ENCODE measurements around the gene ZDBF2. TPM values are rescaled to one million over a fixed set of nuclear protein-coding genes. Genes with fewer than 3 reads are reported as not detected.

Gene ZDBF2
- total RNA-seq, 4 donors from 2014 or later, result 10.6 to 14.0 (median 12.1) TPM

DNA sequence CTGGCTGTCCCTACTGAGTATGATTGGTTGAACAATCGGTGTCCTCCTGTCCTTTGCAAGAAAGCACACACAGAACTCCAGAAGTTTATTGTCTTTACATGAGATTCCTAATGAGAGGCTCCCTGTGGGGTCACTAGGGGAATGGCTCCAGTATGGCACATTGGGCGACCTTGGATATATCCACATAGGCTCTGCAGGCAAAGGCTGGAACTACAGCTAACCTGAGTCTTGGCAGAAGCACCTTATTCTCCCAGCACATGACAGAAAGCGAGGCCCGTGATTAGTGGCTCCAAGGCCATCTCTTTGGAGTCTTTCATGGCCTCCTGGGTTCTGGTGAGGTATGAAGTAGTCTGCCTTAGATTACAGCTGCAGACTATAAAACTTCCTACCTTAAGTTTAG is 49.0 kb downstream of the ZDBF2 start:
- no peaks in the 10 kb centered on the region for H3K36me3 ChIP-seq
- WGBS, result 97% methylated on average over 3 of the region's 4 CpGs
- H3K27me3 ChIP-seq, result no peaks in the 10 kb centered on the region
- intact Hi-C loops (cut with DNase I), result no loop called here
- DNase-seq (ENCODE audit: extremely low spot score), result no peak
- H3K27ac ChIP-seq (replicated peaks in 1 of 4), result no peak overlapping the region
- no peak overlapping the region for H3K4me3 ChIP-seq
- H3K4me1 ChIP-seq, result no peaks in the 10 kb centered on the region
- TF ChIP-seq EP300 (IDR thresholded peaks at IDR 0.05) (no peak), POLR2A (IDR thresholded peaks at IDR 0.05; ENCODE audit: low read depth) (no peak), POLR2AphosphoS5 (IDR thresholded peaks at IDR 0.05) (no peak)
- TF ChIP-seq, protein P1, sequence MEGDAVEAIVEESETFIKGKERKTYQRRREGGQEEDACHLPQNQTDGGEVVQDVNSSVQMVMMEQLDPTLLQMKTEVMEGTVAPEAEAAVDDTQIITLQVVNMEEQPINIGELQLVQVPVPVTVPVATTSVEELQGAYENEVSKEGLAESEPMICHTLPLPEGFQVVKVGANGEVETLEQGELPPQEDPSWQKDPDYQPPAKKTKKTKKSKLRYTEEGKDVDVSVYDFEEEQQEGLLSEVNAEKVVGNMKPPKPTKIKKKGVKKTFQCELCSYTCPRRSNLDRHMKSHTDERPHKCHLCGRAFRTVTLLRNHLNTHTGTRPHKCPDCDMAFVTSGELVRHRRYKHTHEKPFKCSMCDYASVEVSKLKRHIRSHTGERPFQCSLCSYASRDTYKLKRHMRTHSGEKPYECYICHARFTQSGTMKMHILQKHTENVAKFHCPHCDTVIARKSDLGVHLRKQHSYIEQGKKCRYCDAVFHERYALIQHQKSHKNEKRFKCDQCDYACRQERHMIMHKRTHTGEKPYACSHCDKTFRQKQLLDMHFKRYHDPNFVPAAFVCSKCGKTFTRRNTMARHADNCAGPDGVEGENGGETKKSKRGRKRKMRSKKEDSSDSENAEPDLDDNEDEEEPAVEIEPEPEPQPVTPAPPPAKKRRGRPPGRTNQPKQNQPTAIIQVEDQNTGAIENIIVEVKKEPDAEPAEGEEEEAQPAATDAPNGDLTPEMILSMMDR (IDR thresholded peaks at IDR 0.05), result no peak
- peaks cover 0 to 13% (median 9%) of the 10 kb centered on the region in 4 donors for H3K9me3 ChIP-seq

DNA sequence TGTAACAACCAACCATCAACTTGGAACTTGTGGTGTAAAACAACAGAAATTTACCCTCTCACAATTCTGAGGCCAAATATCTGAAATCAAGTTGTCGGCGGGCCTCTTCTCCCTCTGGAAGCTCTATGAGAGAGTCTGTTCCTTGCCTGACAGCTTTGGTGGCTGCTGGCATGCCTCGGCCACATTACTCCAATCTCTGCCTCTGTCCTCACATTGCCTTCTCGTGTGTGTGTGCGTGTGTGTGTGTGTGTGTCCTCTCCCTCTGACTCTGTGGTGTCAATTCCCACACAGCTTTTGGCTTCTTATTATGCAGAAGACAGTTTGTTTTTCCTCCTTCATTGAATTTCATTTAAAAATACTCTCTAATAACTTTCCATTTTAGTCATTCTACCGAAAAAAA is 50.4 kb downstream of the ZDBF2 start:
- 89% methylated on average over 6 of the region's 6 CpGs for WGBS
- H3K4me3 ChIP-seq, result no peak overlapping the region
- intact Hi-C loops (cut with DNase I), result no loop called here
- no peaks in the 10 kb centered on the region for H3K27me3 ChIP-seq
- no peaks in the 10 kb centered on the region for H3K4me1 ChIP-seq
- H3K9me3 ChIP-seq, result no peaks in the 10 kb centered on the region
- no peak for DNase-seq (ENCODE audit: extremely low spot score)
- H3K36me3 ChIP-seq, result no peaks in the 10 kb centered on the region
- TF ChIP-seq, protein P1 (IDR thresholded peaks at IDR 0.05), result no peak
- TF ChIP-seq POLR2A (IDR thresholded peaks at IDR 0.05; ENCODE audit: low read depth), result no peak
- no peak overlapping the region for H3K27ac ChIP-seq (replicated peaks in 1 of 4)

DNA sequence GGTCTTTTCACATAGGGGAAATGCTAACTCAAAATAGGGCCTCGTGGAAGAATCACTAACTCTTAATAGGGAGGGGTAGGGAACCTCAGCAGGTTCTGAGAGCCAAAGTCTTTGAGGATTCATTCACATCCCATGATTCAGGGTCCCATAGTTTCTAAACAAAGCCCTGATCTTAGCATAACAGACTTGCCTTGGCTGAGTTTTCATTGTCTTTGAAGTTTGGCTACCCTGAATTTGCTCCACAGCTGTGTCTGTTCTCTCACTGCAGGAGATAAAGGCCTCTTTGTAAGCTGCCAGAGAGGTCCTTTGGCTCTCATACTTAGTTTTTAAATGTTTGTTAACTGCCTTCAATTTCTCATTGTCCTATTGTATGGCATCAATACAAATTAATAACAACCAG is 54.5 kb downstream of the ZDBF2 start:
- Histone ChIP-seq H3K4me3 (no peak overlapping the region), H3K9me3 (no peaks in the 10 kb centered on the region), H3K27ac (replicated peaks in 1 of 4) (no peak overlapping the region), H3K27me3 (no peaks in the 10 kb centered on the region), H3K36me3 (no peaks in the 10 kb centered on the region), H3K4me1 (no peaks in the 10 kb centered on the region)
- DNase-seq (ENCODE audit: extremely low spot score), result no peak
- intact Hi-C loops (cut with DNase I), result no loop called here
- 33% methylated on average over 1 of the region's 1 CpG for WGBS
- TF ChIP-seq POLR2A (IDR thresholded peaks at IDR 0.05; ENCODE audit: low read depth), result no peak
- TF ChIP-seq POLR2AphosphoS5 (IDR thresholded peaks at IDR 0.05), result no peak
- TF ChIP-seq EP300 (IDR thresholded peaks at IDR 0.05), result no peak
- TF ChIP-seq, protein P1 (IDR thresholded peaks at IDR 0.05), result no peak

DNA sequence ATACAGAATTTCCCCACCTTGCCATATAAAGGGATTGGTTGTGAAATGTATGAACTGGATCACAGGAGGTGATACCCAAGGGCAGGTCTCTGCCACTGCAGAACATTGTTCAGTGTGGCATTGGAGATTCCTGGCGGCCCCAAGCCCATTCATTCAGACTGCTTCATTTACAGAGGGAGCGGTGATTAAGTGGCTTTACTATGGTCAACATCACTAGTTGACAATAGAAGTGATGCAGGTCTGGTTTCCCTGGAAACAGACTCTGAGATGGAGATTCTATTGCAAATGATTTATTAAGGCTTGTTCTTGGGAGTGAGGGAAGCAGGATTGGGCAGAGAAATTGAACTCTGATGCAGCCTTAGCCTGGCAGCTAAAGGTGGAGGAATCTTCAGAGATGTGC is 62.4 kb downstream of the ZDBF2 start:
- Histone ChIP-seq H3K4me1 (no peaks in the 10 kb centered on the region), H3K27me3 (no peaks in the 10 kb centered on the region), H3K9me3 (no peaks in the 10 kb centered on the region), H3K27ac (replicated peaks in 1 of 4) (no peak overlapping the region), H3K4me3 (no peak overlapping the region), H3K36me3 (no peaks in the 10 kb centered on the region)
- no peak for DNase-seq (ENCODE audit: extremely low spot score)
- TF ChIP-seq EP300 (IDR thresholded peaks at IDR 0.05) (no peak), POLR2A (IDR thresholded peaks at IDR 0.05; ENCODE audit: low read depth) (no peak), POLR2AphosphoS5 (IDR thresholded peaks at IDR 0.05) (no peak)
- TF ChIP-seq, protein P1 (IDR thresholded peaks at IDR 0.05), result no peak
- intact Hi-C loops (cut with DNase I), result no loop called here
- WGBS, result 82% methylated on average over 2 of the region's 2 CpGs

DNA sequence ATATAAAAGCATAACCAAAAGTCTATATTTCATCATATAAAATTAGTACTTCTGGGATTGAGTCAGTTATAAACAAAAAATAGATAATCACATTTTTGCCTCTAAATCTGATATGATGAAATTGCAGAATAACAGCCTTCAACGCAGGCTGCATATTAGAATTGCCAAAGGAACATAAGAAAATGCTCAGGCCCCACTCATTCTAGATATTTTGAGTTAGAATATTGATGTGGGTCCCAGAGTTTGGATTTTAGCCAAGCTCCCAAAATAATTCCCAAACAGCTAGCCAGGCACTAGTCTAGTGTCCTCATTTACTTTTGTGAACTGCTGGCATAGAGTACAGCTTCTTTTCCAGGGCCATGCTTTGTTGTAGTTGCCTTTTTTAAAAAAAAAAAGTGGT is 63.5 kb downstream of the ZDBF2 start:
- H3K27me3 ChIP-seq, result no peaks in the 10 kb centered on the region
- no peak for DNase-seq (ENCODE audit: extremely low spot score)
- no peaks in the 10 kb centered on the region for H3K9me3 ChIP-seq
- intact Hi-C loops (cut with DNase I), result no loop called here
- 62% methylated on average over 1 of the region's 1 CpG for WGBS
- H3K36me3 ChIP-seq, result no peaks in the 10 kb centered on the region
- no peak overlapping the region for H3K27ac ChIP-seq (replicated peaks in 1 of 4)
- no peaks in the 10 kb centered on the region for H3K4me1 ChIP-seq
- H3K4me3 ChIP-seq, result no peak overlapping the region
- TF ChIP-seq, protein P1 (IDR thresholded peaks at IDR 0.05), result no peak
- TF ChIP-seq POLR2A (IDR thresholded peaks at IDR 0.05; ENCODE audit: low read depth) (no peak), EP300 (IDR thresholded peaks at IDR 0.05) (no peak), POLR2AphosphoS5 (IDR thresholded peaks at IDR 0.05) (no peak)

Data from esophagus muscularis mucosa (tissue), 4 donors.